ENCODE measurements around the gene VPS13D. TPM values are rescaled to one million over a fixed set of nuclear protein-coding genes. Genes with fewer than 3 reads are reported as not detected.

The VPS13D gene
- polyA plus RNA-seq, 3 donors: 26.8 to 31.3 (median 27.1) TPM

GRCh38 chr1:12406211-12407021 is 176.6 kb downstream of the VPS13D start:
- DNase-seq: no peak

DNA sequence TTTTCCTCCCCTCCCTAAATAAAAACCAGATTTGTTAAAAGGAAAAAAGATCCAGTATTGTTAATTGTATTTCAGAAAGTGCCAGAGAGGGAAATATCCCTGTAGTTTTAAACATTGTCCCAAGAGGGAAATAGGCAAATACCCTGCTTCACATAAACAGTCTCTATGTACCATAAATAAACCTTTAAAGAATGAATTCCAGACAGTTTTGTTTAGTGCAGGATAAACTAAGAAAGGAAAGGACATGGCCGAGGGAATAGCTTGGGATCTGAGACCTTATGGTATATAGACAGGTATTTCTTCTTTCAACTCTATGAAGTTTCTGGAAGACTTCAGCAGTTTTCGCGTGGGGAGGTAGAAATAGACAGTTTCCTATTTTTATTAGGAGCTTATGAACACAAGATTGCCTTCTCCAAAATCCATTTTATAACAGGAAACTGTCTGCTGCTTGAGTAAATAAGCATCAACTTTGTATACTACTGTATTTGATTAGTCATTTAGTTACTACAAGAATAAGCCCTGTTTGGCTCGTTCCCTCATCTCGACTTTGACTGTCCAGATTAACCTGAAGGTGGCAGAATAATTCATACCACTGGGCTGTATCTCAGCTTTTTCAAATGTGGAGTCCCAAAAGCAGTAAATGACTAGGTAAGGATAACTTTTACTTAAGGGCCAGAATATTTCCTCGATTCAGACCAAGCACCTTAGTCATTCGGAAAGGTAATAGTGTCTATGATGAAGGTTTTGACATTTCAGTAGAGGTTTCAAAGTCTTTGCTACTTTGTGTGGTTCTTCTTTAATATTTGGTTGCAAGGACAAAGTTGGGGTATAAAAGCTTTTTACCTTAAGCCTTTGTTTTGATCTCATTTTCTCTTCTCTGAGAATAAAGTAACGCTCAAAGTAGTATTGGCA is 177.5 kb downstream of the VPS13D start:
- DNase-seq: no peak

- no peak for DNase-seq
These were observed 178.2 kb downstream of the VPS13D start for GRCh38 chr1:12407962-12408454.

GRCh38 chr1:12408662-12409061 is 178.8 kb downstream of the VPS13D start:
- DNase-seq: no peak

GRCh38 chr1:12409681-12410080 is 179.9 kb downstream of the VPS13D start:
- peak; percentile 89 for DNase-seq

DNA sequence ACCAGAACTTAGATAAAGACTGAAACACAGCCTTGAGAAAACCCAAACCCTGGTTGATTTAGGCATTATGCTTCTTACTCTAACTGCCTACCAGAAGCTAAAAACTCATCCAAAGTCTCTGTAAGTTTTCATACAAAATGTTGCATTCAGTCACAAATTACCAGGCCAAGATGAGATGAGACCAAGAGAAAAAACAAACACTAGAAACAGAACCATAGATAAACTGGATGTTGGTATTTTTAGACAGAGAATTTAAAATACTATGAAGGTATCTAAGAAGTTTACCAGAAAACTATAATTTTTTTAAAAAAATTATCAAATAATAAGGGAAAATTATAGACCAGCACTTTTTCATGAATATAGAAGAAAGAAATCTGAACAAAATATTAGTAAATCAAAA is 180.5 kb downstream of the VPS13D start:
- DNase-seq: no peak

DNA sequence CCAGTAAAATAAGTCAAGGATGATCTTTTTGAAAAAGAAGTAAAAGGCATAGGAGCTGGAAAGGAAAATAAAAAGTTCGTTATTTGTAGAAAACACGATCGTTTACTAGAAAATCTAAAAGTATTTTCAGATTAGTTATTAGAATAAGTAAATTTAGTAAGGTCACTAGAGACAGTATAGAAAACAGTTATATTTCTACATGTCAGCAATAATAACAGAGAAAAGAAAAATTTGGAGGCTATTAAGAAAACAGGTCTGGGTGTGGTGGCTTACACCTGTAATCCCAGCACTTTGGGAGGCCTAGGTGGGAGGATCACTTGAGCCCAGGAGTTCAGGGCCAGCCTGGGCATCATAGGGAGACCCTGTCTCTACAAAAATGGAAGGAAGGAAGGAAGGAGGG is 181.3 kb downstream of the VPS13D start:
- DNase-seq: no peak

DNA sequence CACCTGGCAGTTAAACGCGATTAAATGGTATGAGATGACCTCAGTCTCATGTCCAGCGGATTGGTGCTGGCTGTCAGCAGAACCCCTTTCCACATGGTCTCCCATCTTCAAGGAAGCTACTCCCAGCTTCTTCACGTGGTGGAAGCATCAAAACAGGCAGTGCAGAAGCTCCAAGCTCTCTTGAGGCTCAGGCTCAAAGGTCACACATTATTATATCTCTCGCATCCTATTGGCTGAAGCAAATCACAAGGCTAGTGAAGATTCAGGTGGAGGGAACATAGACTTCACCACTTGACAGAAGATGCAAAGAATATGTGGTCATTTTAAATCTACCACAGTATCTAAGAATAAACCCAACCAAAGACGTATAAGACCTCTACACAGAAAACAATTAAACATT is 181.9 kb downstream of the VPS13D start:
- DNase-seq: no peak

GRCh38 chr1:12412439-12412838 is 182.6 kb downstream of the VPS13D start:
- DNase-seq: no peak

GRCh38 chr1:12413664-12414410 is 184.0 kb downstream of the VPS13D start:
- no peak for DNase-seq

DNA sequence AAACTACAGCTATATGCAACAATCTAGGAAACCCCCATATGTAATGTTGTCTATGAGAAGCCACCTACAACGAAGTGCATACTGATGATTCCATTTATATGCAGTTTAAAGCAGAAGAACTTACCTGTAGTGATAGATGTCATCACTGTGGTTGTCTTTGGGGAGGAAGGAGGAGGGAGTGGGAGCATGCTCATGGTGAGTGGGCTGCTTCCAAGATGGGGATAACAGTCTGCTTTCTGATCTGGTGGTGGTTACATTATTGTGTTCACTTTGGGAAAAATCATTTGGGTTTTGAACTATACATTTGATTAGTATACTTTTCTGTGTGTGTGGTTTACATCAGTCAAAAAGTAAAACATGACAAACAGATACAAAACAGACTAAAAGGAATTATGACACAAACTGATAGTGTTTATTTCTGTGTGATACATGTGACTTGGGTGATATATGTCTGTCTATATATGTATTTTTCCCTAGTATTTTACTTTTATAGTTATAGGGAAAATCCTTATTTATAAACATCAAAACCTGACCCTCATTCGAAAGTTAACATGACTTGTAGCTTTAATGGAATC is 184.7 kb downstream of the VPS13D start:
- DNase-seq: no peak

DNA sequence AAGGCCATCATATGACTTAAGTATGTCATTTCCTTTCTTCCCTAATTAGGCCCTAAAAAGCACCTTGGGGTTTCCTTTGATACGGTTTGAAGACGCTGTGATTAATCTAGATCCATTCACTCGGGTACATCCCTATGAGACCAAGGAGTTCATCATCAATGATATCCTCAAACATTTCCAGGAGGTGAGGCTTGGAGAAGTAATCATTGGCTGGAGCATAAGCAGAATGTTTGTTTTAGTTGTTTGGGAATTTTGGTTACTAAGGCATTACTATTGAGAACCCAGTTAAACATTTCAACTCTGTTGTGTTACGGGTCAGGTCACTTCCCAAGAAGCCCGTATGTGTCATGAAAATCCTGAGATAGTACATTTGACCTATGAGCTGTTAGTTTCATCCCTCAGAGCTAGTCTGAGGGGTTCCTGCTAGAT is 185.2 kb downstream of the VPS13D start:
- no peak for DNase-seq

DNA sequence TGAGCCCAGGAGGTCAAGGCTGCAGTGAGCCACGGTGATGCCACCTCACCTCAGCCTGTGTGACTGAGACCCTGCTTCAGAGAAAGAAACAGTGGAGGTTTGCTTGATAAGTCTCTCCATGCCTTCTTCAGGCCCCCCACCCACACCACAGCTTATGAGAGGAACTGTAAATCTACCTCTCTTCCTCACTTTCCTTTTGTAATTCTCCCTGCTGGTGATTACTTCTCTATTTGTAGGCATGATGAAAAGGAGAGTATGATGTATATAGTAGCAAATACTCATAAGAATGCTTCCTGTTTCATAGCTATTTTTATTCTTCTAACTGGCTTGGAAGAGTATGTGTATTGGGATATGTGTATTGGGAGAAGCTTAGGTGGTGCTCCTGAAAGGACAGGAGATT is 186.3 kb downstream of the VPS13D start:
- DNase-seq: no peak

DNA sequence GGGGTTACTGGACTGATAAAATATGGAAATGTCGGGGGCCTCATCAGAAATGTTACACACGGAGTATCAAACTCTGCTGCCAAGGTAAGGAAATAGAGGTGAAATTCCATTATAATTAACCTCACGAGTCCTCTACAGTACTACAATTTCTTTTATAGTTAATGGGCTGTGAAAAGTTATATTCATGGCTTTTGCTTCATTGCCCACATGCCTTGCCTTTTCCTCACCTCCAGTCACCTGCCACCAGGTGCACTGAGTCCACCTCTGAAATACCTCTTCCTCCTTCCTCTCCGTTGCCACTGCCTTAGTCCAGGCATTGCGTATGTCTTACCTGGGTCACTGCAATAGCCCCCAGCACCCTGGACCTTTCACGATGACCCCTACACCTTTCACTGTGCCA is 186.9 kb downstream of the VPS13D start:
- peak; percentile 24 for DNase-seq

DNA sequence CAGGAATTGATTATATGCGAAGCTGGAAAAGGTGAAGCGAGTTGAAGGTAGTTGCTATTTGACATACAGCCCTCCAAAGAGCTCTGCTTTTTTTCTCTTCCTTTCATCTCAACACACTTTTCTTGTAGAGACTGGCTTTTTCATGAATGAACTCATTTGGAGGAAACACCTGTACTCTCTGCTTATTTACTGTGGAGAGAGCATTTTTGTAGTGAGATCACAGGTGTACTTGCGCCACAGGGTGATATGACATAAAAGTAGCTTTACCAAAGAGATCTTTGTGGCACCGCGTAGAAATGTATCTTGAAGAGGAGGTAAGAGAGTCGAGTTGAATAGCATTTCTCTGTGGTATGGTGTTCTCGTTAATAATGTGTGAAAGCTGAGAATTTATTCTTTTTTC is 187.6 kb downstream of the VPS13D start:
- DNase-seq: no peak

GRCh38 chr1:12420171-12420570 is 190.3 kb downstream of the VPS13D start:
- no peak for DNase-seq

DNA sequence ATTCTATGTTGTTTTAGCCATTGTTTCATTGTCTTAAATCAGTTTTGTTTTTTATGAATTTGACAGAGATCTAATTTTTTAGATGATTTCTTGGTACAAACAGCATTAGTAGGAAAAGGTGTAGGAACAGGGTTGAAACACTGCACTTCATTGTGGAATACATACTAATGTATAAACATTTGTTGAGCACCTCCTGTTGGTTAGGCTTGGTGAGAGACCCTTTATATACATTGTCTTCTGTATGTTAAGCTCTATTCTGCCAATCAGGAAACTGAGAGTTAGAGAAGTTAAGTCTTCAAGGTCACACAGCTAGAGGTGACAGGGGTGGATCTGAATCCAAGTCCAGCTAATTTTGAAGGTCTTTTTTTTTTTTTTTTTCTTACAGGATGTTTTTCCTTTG is 192.7 kb downstream of the VPS13D start:
- no peak for DNase-seq

DNA sequence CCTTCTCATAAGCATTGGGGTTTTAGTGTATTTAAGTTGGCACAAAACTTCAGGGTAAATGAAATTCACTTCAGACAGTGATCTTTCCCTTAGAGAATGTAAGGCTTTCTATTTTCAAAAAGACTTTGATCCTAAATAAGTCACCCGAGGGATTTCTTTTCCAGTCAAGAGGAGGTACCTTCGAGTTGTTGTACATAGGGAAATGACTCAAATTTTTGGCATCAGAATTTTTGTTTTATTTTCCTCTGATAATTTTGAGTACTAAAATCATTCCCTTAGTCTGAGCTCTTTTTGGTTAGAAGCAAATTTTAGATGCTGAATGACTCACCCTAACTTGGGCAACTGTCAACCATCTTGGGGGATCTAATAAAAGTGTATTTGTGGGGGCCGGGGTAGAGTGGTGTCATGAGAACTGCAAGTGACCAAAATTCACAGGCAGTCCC is 194.3 kb downstream of the VPS13D start:
- DNase-seq: no peak

DNA sequence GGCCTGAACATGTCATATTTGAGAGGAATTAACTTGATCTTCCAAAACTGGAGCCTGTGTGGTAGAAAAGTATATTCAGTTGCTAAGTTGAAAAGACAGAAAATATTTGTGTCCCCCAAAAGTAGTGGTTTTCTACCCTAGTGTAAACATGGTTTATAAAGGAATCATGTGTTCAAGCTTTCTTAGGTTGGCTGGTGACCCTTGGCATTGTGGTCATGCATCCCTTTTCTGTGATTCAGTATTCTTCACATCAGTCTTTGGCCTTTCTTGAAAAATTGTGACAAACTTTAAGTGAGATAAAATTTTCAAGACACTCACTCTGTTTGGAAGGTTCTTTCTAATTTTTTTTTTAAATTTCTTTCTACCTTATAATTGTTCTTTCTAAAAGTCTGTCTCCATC is 195.0 kb downstream of the VPS13D start:
- DNase-seq: no peak

DNA sequence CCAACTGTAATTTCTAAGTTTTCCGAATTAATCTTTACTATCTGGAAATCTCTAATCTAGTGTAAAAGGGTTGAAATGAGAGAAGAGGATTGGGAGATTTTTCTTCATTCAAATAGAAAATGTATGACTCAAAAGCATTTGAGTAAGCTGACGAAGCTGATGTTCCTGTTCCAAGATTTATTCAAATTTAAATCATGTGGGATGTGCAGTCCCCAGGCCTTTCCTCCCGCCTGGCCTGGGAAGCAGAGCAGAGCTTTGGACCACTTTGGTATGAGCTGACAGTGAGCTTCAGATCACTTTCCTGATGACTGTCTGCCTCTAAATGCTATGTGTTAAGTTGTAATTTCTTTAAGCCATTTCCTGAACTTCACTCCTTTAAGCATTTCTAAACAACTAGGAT is 196.2 kb downstream of the VPS13D start:
- DNase-seq: no peak

- no peak for DNase-seq
These were observed 198.5 kb downstream of the VPS13D start for GRCh38 chr1:12428334-12428733.

GRCh38 chr1:12430525-12430924 is 200.7 kb downstream of the VPS13D start:
- no peak for DNase-seq

All from renal pelvis (tissue), 4 donors.